ENCODE data around the gene PAIP2.

The PAIP2 gene

DNA sequence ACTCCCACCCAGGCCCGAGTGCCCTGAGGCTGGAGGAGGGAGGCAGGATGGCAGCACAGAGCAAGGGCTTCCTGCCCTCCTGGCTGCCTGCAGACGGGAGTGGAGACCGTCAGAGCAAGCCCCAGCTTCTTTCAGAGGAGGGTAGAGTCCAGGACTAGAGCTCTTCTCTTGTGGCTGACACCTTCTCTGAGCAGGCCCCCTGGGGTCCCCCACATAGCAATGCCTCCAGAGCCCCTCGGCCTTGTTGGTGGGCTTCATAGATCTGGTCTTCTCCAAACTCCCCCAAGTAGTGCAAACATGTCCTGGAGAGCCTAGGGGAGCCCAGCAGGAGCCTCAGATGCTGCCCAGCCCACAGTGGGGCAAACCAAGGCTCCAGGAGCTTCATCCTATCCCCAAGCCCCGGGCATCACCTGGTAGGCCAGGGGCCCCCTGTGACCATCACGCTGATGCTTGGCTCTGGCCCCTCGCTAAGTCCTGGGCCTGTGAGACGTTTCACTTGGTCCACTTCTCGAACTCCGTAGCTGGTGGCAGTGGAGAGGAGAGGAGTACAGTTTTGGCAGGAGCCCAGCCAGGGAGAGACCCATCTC is 46.0 kb downstream of the PAIP2 start:
- in situ Hi-C loops (cut with HindIII; ENCODE audit: low sequenced_read_pairs): no loop called here

GRCh38 chr5:139388198-139388821 is 46.7 kb downstream of the PAIP2 start:
- TF ChIP-seq CTCF (IDR thresholded peaks at IDR 0.05; ENCODE audit: low read depth, low read length): no peak
- in situ Hi-C loops (cut with HindIII; ENCODE audit: low sequenced_read_pairs): no loop called here
- no peak for DNase-seq (ENCODE audit: low read depth, low spot score)
- H3K4me3 ChIP-seq (ENCODE audit: low read depth, low read length): no peak overlapping the region

More for the DNA sequence above, 46.0 kb downstream of the PAIP2 start:
- no peak overlapping the region for H3K4me3 ChIP-seq (ENCODE audit: low read depth, low read length)
- DNase-seq (ENCODE audit: low read depth, low spot score): no peak
- no peak for TF ChIP-seq CTCF (IDR thresholded peaks at IDR 0.05; ENCODE audit: low read depth, low read length)

GRCh38 chr5:139389701-139390638 is 48.3 kb downstream of the PAIP2 start, which contains the start of gene MZB1:
TSS of gene MZB1 (minus strand) at chr5:139389913. CDS start at chr5:139389856, 57 bp downstream.
- in situ Hi-C loops (cut with HindIII; ENCODE audit: low sequenced_read_pairs): no loop called here
- no peak for TF ChIP-seq CTCF (IDR thresholded peaks at IDR 0.05; ENCODE audit: low read depth, low read length)
- H3K4me3 ChIP-seq (ENCODE audit: low read depth, low read length): no peak within 1 kb of the TSS
- no peak for DNase-seq (ENCODE audit: low read depth, low spot score)

- in situ Hi-C loops (cut with HindIII; ENCODE audit: low sequenced_read_pairs): no loop called here
- no peak for TF ChIP-seq CTCF (IDR thresholded peaks at IDR 0.05; ENCODE audit: low read depth, low read length)
- H3K4me3 ChIP-seq (ENCODE audit: low read depth, low read length): no peak overlapping the region
- no peak for DNase-seq (ENCODE audit: low read depth, low spot score)
Measured at GRCh38 chr5:139390639-139391569, 49.2 kb downstream of the PAIP2 start.

GRCh38 chr5:139391570-139392323 is 50.1 kb downstream of the PAIP2 start:
- no peak overlapping the region for H3K4me3 ChIP-seq (ENCODE audit: low read depth, low read length)
- no peak for DNase-seq (ENCODE audit: low read depth, low spot score)
- in situ Hi-C loops (cut with HindIII; ENCODE audit: low sequenced_read_pairs): no loop called here
- TF ChIP-seq CTCF (IDR thresholded peaks at IDR 0.05; ENCODE audit: low read depth, low read length): no peak

All from astrocyte of the spinal cord (primary cell).